HFFc6 (cell line): Measurements from ENCODE around the gene BLOC1S1. TPM values are rescaled to one million over a fixed set of nuclear protein-coding genes. Genes with fewer than 3 reads are reported as not detected.

Experiments used
- DNase-seq: peaks from one replicate; pipeline ENCODE4 v3.0.0-alpha.2; 2018
- H3K27ac Mint-ChIP-seq: 2 replicates; pipeline ENCODE4 v1.8.0; 2020; ENCODE audit warnings: mild to moderate bottlenecking, mixed read lengths
- H3K27me3 Mint-ChIP-seq: 2 replicates; pipeline ENCODE4 v1.8.0; 2021; ENCODE audit warnings: mild to moderate bottlenecking, moderate library complexity, mixed read lengths; ENCODE audit not compliant: insufficient read depth
- H3K36me3 Mint-ChIP-seq: 2 replicates; pipeline ENCODE4 v1.8.0; 2021; ENCODE audit warnings: low read depth, mixed read lengths
- H3K4me1 Mint-ChIP-seq: 2 replicates; pipeline ENCODE4 v1.8.0; 2020; ENCODE audit warnings: low read depth, mixed read lengths
- H3K4me3 Mint-ChIP-seq: 2 replicates; pipeline ENCODE4 v1.8.0; 2020; ENCODE audit warnings: mild to moderate bottlenecking, moderate library complexity, mixed read lengths
- H3K9me3 Mint-ChIP-seq: 2 replicates; pipeline ENCODE4 v1.8.0; 2020; ENCODE audit warnings: mild to moderate bottlenecking, mixed read lengths
- CTCF ChIP-seq: fragments of 200-600 bp; sonication (generic); IDR thresholded peaks from 2 replicates; pipeline ENCODE4 v1.5.0; 2021; ENCODE audit warnings: antibody characterized with exemption, mild to moderate bottlenecking
- total RNA-seq, 6 experiments: library from RNA; stranded (reverse); fragmentation: NEBNext Ultra II Directional; extraction: Animal tissue kit (Norgen Biotek cat#: 25700); gene quantifications; 2 replicates in 1 of 6; 3 replicates in 5 of 6; pipeline ENCODE4 v1.2.3, GENCODE V29; 2021

The BLOC1S1 gene
- total RNA-seq, 6 experiments from 2014 or later, result 87.4 to 113 (median 104) TPM

GRCh38 chr12:55683676-55684075, 32.2 kb upstream of the BLOC1S1 start:
- DNase-seq, result no peak
- no peaks in the 10 kb centered on the region for H3K9me3 Mint-ChIP-seq
- H3K4me1 Mint-ChIP-seq, result peaks cover 11% of the 10 kb centered on the region
- no peak for TF ChIP-seq CTCF
- peaks cover 24% of the 10 kb centered on the region for H3K27me3 Mint-ChIP-seq
- H3K4me3 Mint-ChIP-seq, result no peak overlapping the region
- H3K27ac Mint-ChIP-seq, result no peak overlapping the region
- H3K36me3 Mint-ChIP-seq, result no peaks in the 10 kb centered on the region

- Mint-ChIP-seq H3K27me3 (peaks cover 20% of the 10 kb centered on the region), H3K4me1 (peaks cover 11% of the 10 kb centered on the region), H3K36me3 (no peaks in the 10 kb centered on the region), H3K9me3 (no peaks in the 10 kb centered on the region), H3K27ac (no peak overlapping the region), H3K4me3 (no peak overlapping the region)
- TF ChIP-seq CTCF, result no peak
- no peak for DNase-seq
These were observed 31.0 kb upstream of the BLOC1S1 start for GRCh38 chr12:55684761-55685370.

GRCh38 chr12:55685671-55686070, 30.2 kb upstream of the BLOC1S1 start:
- H3K27ac Mint-ChIP-seq, result no peak overlapping the region
- H3K36me3 Mint-ChIP-seq, result no peaks in the 10 kb centered on the region
- H3K4me1 Mint-ChIP-seq, result peaks cover 11% of the 10 kb centered on the region
- no peak overlapping the region for H3K4me3 Mint-ChIP-seq
- DNase-seq, result no peak
- peaks cover 20% of the 10 kb centered on the region for H3K27me3 Mint-ChIP-seq
- no peak for TF ChIP-seq CTCF
- H3K9me3 Mint-ChIP-seq, result no peaks in the 10 kb centered on the region

- Mint-ChIP-seq H3K4me3 (no peak overlapping the region), H3K36me3 (no peaks in the 10 kb centered on the region), H3K27ac (no peak overlapping the region), H3K4me1 (peaks cover 4% of the 10 kb centered on the region), H3K9me3 (no peaks in the 10 kb centered on the region), H3K27me3 (peaks cover 20% of the 10 kb centered on the region)
- no peak for DNase-seq
- TF ChIP-seq CTCF, result no peak
These were observed 29.4 kb upstream of the BLOC1S1 start for GRCh38 chr12:55686366-55687010.

GRCh38 chr12:55687746-55688145, 28.1 kb upstream of the BLOC1S1 start:
- Mint-ChIP-seq H3K9me3 (no peaks in the 10 kb centered on the region), H3K27ac (no peak overlapping the region), H3K4me1 (no peaks in the 10 kb centered on the region), H3K36me3 (no peaks in the 10 kb centered on the region), H3K4me3 (no peak overlapping the region), H3K27me3 (peaks cover 22% of the 10 kb centered on the region)
- DNase-seq, result no peak
- TF ChIP-seq CTCF, result no peak
